Common myeloid progenitor, CD34-positive (primary cell): ENCODE results near the gene GGA1.

Experiments
- CTCF ChIA-PET: fragments of 350-600 bp; sonication (Branson Sonifier 250); formaldehyde crosslinking; loops from one replicate; lab custom pipeline; 2021; ENCODE audit warnings: antibody characterized with exemption; lab: Charles Lee
- POLR2A ChIA-PET: fragments of 350-600 bp; sonication (Branson Sonifier 250); formaldehyde crosslinking; loops from one replicate; lab custom pipeline; 2021; ENCODE audit warnings: antibody characterized with exemption; lab: Charles Lee
- DNase-seq, 3 donors: peaks; one replicate each; pipeline versions ENCODE4 v3.0.0 to v3.0.0-alpha.2; 2013
- H3K27ac ChIP-seq, 2 experiments: 1 replicate in 1 of 2; 2 replicates in 1 of 2; pipeline ENCODE4 v1.7.0; 2013; ENCODE audit warnings: inconsistent platforms in 2 of 2, low read length in 2 of 2, mild to moderate bottlenecking in 2 of 2, low read depth in 1 of 2, moderate library complexity in 1 of 2; ENCODE audit not compliant: severe bottlenecking in 2 of 2, insufficient read depth in 1 of 2, poor library complexity in 1 of 2
- H3K27me3 ChIP-seq, 5 experiments: replicated peaks in 2 of 5; 1 replicate in 3 of 5; 2 replicates in 2 of 5; pipeline versions ENCODE4 v1.6.1 to v1.7.0; 2013; ENCODE audit warnings: low read length in 4 of 5, mild to moderate bottlenecking in 2 of 5, moderate library complexity in 2 of 5, inconsistent platforms in 1 of 5; ENCODE audit not compliant: insufficient read depth in 5 of 5, control insufficient read depth in 4 of 5
- H3K36me3 ChIP-seq, 4 experiments: 1 replicate in 2 of 4; 2 replicates in 2 of 4; pipeline versions ENCODE4 v1.6.1 to v1.7.0; 2013; ENCODE audit warnings: low read length in 3 of 4, control low read depth in 1 of 4, mild to moderate bottlenecking in 1 of 4; ENCODE audit not compliant: control insufficient read depth in 4 of 4, insufficient read depth in 4 of 4
- H3K4me1 ChIP-seq, 4 experiments: 1 replicate in 3 of 4; 2 replicates in 1 of 4; pipeline versions ENCODE4 v1.6.1 to v1.7.1; 2013; ENCODE audit warnings: low read length in 3 of 4, mild to moderate bottlenecking in 3 of 4, control low read depth in 1 of 4, inconsistent platforms in 1 of 4, moderate library complexity in 1 of 4; ENCODE audit not compliant: control insufficient read depth in 4 of 4, insufficient read depth in 4 of 4; ENCODE audit errors: control extremely low read depth in 1 of 4
- H3K4me3 ChIP-seq, 7 experiments: 1 replicate in 4 of 7; 2 replicates in 3 of 7; pipeline versions ENCODE4 v1.5.1 to v1.7.0; 2013; ENCODE audit warnings: mild to moderate bottlenecking in 7 of 7, low read length in 6 of 7, moderate library complexity in 6 of 7, inconsistent platforms in 2 of 7, low read depth in 2 of 7, control low read depth in 1 of 7; ENCODE audit not compliant: insufficient read depth in 4 of 7, control insufficient read depth in 1 of 7; ENCODE audit errors: extremely low read depth in 1 of 7
- H3K9me3 ChIP-seq, 5 experiments: 1 replicate in 4 of 5; 2 replicates in 1 of 5; pipeline versions ENCODE4 v1.6.1 to v1.7.1; 2013; ENCODE audit warnings: low read length in 4 of 5, mild to moderate bottlenecking in 2 of 5, inconsistent platforms in 1 of 5, low read depth in 1 of 5, moderate library complexity in 1 of 5; ENCODE audit not compliant: control insufficient read depth in 4 of 5, insufficient read depth in 2 of 5; ENCODE audit errors: control extremely low read depth in 1 of 5
- WGBS: methylation state at CpG from one replicate; pipeline ENCODE4 v1.1.5; 2013; ENCODE audit not compliant: insufficient coverage; 5-methylcytosine and 5-hydroxymethylcytosine counted together

Gene GGA1

DNA sequence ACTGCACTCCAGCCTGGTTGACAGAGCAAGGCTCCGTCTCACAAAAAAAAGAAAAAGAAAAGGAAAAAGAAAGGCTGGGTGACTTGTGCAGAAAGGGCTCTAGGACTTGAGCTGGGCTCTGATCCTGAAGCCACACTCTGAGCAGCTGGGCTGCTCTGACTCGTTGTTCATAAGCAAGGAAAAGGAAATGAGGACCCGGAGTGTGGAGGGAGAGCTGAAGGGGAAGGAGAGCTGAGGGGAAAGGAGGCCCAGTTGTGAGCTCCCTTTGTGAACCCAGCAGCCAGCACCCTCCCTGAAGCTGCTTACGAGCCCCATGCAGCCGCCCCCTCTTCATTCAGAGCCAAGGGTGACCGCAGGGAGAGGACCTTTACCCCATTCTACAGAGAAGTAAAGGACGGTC is 18.5 kb downstream of the GGA1 start:
- Histone ChIP-seq H3K36me3 (peaks cover 0 to 68% (median 32%) of the 10 kb centered on the region in 4 experiments), H3K27ac (peak overlapping the region in 1 of 2 experiments; percentile 6), H3K4me3 (peak overlapping the region in 2 of 7 experiments; percentile 38 to 44), H3K27me3 (no peaks in the 10 kb centered on the region), H3K9me3 (no peaks in the 10 kb centered on the region), H3K4me1 (peaks cover 4 to 71% (median 43%) of the 10 kb centered on the region in 4 experiments)
- no peak for DNase-seq
- POLR2A ChIA-PET, result interaction anchor here (1.1 to 1.4 kb wide), 2 partner anchors 10 to 19 kb away, joined by 3 read pairs; partner anchors contain the start of gene GGA1
- 18% methylated on average over 3 of the region's 7 CpGs for WGBS
- CTCF ChIA-PET, result interaction anchor here (0.6 to 31.2 kb wide), 6 partner anchors 7 to 161 kb away, joined by 3 to 672 read pairs (median 314); partner anchors contain the start of genes GGA1, LGALS1, NOL12 and PDXP

DNA sequence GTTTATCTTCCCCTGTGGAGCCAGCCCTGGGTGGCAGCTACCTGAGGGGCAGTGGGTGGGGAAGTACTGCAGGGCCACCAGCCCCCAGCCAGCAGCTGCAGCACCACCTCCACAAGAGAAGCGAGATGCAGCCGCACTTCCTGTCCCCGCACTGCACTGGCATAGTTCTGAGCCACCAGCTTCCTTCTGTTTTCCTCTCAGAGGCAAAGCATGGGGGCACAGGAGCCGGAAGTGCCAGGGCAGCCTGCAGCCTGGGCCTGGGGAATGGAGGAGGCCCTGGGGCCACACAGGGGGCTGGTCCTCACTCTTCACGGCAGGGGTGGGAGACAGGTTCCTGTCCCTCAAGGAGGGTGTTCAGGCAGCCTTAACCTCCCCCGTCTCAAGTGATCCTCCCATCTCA is 18.9 kb downstream of the GGA1 start:
- Histone ChIP-seq H3K27ac (peak overlapping the region in 1 of 2 experiments; percentile 6), H3K36me3 (peaks cover 0 to 72% (median 31%) of the 10 kb centered on the region in 4 experiments), H3K4me1 (peaks cover 4 to 75% (median 47%) of the 10 kb centered on the region in 4 experiments), H3K27me3 (no peaks in the 10 kb centered on the region), H3K9me3 (no peaks in the 10 kb centered on the region), H3K4me3 (peak overlapping the region in 3 of 7 experiments; percentile 5 to 44 (median 38))
- WGBS, result 22% methylated on average over 6 of the region's 6 CpGs
- CTCF ChIA-PET, result interaction anchor here (0.6 to 31.2 kb wide), 5 partner anchors 8 to 161 kb away, joined by 3 to 672 read pairs (median 622); partner anchors contain the start of genes GGA1, LGALS1, NOL12 and PDXP
- POLR2A ChIA-PET, result interaction anchor here (1.1 to 1.4 kb wide), 2 partner anchors 9 to 19 kb away, joined by 3 read pairs; partner anchors contain the start of gene GGA1
- peak in 2 of 3 donors; percentile 66 to 74 for DNase-seq

DNA sequence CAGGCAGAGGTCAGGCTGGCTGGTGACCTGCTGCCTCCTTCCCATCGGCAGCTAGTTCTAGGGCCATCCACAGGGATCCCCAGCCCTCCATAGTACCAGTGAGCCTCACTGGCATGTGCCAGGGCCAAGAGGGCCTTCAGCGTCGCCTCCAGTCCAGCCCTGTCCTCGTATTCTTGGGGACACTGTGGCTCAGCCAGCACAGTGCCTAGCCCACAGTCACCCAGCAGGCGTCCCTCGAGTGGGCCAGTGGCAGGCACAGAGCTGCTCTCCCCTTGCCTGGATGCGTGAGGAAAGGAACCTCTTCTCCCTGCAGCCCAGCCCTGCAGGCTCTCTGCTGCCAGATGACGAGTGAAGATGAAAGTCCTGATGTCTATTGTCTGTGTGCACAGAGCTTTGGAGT is 20.2 kb downstream of the GGA1 start:
- ChIA-PET CTCF (interaction anchor here (0.8 to 31.2 kb wide), 4 partner anchors 7 to 702 kb away, joined by 3 to 672 read pairs (median 622); partner anchors contain the start of genes GGA1, LGALS1, NOL12 and PDXP), POLR2A (no interaction called here)
- no peak for DNase-seq
- 96% methylated on average over 6 of the region's 8 CpGs for WGBS
- Histone ChIP-seq H3K36me3 (peaks cover 0 to 62% (median 28%) of the 10 kb centered on the region in 4 experiments), H3K27ac (no peak overlapping the region), H3K9me3 (no peaks in the 10 kb centered on the region), H3K4me3 (no peak overlapping the region), H3K4me1 (peaks cover 4 to 85% (median 58%) of the 10 kb centered on the region in 4 experiments), H3K27me3 (no peaks in the 10 kb centered on the region)

DNA sequence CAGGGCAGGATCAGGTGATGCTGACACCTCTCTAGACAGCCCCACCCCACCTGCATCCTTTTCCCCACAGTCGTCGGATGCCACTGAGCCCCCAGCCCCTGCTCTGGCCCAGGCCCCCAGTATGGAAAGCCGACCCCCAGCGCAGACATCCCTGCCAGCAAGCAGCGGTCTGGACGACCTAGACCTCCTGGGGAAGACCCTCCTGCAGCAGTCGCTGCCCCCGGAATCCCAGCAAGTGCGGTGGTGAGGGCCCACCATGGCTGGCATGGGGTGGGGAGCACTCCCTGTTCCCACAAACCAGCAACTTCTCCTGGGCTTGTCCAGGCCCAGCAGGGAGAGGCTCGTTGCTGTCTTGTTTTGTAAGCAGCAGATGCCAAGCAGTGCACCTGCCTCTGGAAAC is 21.3 kb downstream of the GGA1 start:
- no peaks in the 10 kb centered on the region for H3K9me3 ChIP-seq
- peaks cover 4 to 91% (median 65%) of the 10 kb centered on the region in 4 experiments for H3K4me1 ChIP-seq
- 93% methylated on average over 10 of the region's 10 CpGs for WGBS
- H3K27me3 ChIP-seq, result no peaks in the 10 kb centered on the region
- H3K36me3 ChIP-seq, result peaks cover 0 to 54% (median 25%) of the 10 kb centered on the region in 4 experiments
- H3K4me3 ChIP-seq, result no peak overlapping the region
- DNase-seq, result no peak
- H3K27ac ChIP-seq, result no peak overlapping the region
- ChIA-PET CTCF (interaction anchor here (0.7 to 31.2 kb wide), 5 partner anchors 6 to 1253 kb away, joined by 3 to 672 read pairs (median 622); partner anchors contain the start of genes GGA1, LGALS1, NOL12 and PDXP), POLR2A (no interaction called here)

GRCh38 chr22:37630839-37631435 is 22.3 kb downstream of the GGA1 start:
- CTCF ChIA-PET, result interaction anchor here (0.9 to 31.2 kb wide), 7 partner anchors 5 to 85 kb away, joined by 3 to 672 read pairs (median 5); partner anchors contain the start of genes GGA1, LGALS1, NOL12 and PDXP
- Histone ChIP-seq H3K27ac (peak overlapping the region in 1 of 2 experiments; percentile 25), H3K36me3 (peaks cover 0 to 45% (median 20%) of the 10 kb centered on the region in 4 experiments), H3K4me3 (no peak overlapping the region), H3K27me3 (no peaks in the 10 kb centered on the region), H3K9me3 (no peaks in the 10 kb centered on the region), H3K4me1 (peaks cover 4 to 92% (median 71%) of the 10 kb centered on the region in 4 experiments)
- no peak for DNase-seq
- POLR2A ChIA-PET, result no interaction called here
- WGBS, result 98% methylated on average over 7 of the region's 9 CpGs

DNA sequence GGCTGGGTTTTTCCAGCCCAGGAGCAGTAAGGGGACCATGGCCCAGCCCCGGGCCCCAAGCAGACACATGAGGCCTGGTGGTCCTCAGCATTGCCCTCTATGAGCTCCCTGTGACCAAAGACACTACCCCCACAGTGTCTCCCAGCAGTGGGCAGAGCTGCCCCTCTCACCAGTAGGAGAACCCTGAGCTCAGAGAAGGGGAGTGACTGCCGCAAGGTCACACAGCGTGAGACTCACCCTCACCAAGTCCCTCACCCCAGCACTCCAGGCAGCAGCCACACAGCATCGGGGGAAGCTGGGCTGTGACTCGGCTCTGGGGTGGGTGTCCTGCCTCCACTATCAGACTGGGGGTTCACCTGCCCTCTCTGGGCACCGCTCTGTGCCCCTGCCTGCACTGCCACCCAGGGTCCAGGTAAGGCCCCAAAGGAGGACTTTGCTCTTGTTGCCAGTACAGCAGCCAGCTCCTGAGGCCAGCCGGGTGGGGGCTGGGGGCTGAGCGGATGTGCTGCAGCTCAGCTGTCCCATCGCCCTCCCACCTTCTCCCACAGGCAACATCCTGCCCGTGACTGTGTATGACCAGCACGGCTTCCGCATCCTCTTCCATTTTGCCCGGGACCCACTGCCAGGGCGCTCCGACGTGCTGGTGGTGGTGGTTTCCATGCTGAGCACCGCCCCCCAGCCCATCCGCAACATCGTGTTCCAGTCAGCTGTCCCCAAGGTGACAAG is 23.0 kb downstream of the GGA1 start:
- ChIA-PET POLR2A (interaction anchor here (0.6 kb wide), 1 partner anchor 111 kb away, joined by 3 read pairs; no protein-coding TSS in a partner anchor), CTCF (interaction anchor here (0.9 to 31.2 kb wide), 5 partner anchors 4 to 86 kb away, joined by 3 to 672 read pairs (median 622); partner anchors contain the start of genes GGA1, LGALS1, NOL12 and PDXP)
- no peaks in the 10 kb centered on the region for H3K9me3 ChIP-seq
- H3K36me3 ChIP-seq, result peaks cover 0 to 45% (median 18%) of the 10 kb centered on the region in 4 experiments
- peak overlapping the region in 1 of 2 experiments; percentile 25 for H3K27ac ChIP-seq
- H3K4me1 ChIP-seq, result peaks cover 4 to 92% (median 71%) of the 10 kb centered on the region in 4 experiments
- 91% methylated on average over 17 of the region's 19 CpGs for WGBS
- DNase-seq, result no peak
- no peaks in the 10 kb centered on the region for H3K27me3 ChIP-seq
- no peak overlapping the region for H3K4me3 ChIP-seq
